Activated CD8-positive, alpha-beta memory T cell treated with anti-CD3 and anti-CD28 coated beads, Interleukin-2, amount 50 U/mL, for 4 hours (primary cell): ENCODE measurements around the gene SEC14L2.

ENCODE experiments used
- DNase-seq: peaks from one replicate; pipeline ENCODE4 v3.0.0-alpha.2; 2020

The SEC14L2 gene

DNA sequence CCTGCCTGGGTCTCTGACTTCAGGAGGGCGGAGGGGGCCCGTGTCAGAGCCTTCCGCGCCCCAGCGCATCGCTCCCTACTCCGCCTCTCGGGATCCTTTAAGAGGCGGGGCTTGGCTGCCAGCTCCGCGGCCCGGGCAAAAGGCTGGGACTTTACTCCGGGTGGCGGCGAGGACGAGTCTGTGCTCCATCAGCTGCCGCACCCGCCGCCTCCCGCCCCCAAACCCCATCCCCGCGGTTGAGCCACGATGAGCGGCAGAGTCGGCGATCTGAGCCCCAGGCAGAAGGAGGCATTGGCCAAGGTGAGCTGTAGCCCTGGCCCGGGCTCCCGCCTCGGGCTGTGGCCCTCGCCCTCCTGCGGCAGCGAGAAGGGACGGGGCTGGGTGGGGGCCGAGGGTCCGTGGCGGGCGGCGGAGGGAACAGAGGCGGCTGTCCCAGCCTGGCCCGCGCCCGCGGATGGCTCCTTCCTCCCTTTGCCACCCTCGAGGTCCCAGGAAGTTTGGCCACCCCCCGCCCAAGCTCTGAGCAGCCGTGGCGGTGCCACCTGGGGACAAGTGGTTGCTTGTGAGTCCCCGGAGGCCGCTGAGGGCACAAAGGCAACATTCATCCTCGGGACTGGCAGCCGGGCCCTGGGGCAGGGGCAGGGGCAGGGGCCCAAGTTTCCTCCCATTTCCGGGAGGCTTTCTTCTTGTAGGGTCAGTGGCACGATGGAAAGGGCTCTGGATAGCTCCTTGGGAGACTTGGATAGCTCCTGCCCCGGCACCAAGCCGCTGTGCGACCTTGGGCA is at the start of gene SEC14L2:
SEC14L2 (plus strand) TSS at position 148 of the 785 bp plus-strand sequence; CDS start at position 247, 99 bp downstream.
- DNase-seq, result peak; percentile 67

DNA sequence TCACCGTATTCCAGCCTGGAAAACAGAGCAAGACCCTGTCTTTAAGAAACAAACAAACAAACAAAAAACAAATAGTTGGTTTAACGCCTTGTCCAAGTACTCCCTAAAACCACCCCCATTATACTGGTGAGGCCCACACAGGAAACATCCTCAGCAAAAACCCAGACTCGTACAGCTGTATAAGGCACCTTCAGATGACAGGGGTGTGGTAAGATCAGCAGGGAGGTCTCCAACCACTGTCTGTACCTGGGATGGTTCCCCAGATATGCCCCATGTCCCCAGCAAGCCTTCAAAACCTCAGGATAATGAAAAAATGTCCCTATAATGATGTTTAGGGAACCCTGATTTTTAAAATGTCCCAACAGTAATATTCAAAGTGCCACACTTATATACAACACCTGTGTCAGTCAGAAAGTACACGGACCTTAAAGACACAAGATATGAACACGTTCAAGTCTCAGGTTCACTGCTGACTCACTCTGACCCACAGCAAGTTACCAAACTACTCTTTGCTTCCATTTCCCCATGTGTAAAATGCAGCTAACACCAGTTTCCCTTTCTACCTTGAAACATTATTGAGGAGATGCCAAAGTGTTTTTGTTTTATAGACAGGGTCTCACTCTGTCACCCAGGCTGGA is 49.4 kb upstream of the SEC14L2 start:
- DNase-seq, result no peak

DNA sequence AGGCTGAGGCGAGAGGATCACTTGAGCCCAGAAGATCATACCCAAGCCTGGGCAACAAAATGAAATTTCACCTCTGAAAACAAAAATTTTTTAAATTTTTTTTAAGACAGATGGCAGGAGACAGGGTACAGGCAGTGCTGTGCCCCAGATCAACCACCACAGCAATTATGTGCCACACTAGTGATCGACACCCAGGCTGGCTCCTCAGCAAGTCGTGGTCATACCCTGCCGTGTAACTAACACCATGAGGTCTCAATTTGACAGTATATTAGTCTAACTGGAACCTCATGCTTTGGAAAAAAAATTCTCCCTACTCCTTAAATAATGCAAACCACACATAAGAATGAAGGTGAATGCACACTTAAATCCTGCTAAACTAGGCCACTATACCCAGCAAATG is 48.4 kb upstream of the SEC14L2 start:
- no peak for DNase-seq

GRCh38 chr22:30348809-30349208 is 48.0 kb upstream of the SEC14L2 start:
- DNase-seq, result no peak

DNA sequence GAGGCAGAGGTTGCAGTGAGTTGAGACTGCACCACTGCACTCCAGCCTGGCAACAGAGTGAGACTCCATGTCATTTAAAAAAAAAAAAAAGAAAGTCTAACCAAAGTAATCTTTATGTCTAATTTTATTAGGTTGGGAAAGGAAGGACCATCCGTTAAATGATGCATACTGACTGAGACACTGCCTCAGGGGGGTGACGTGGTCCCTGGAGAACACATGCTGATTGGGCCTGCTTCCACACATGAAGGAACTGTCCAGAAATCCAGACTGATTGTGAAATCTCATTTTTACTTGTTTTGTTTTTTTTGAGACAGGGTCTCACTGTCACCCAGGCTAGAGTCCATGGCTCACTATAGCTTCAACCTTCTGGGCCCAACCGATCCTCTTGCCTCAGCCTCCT is 45.6 kb upstream of the SEC14L2 start:
- no peak for DNase-seq

DNA sequence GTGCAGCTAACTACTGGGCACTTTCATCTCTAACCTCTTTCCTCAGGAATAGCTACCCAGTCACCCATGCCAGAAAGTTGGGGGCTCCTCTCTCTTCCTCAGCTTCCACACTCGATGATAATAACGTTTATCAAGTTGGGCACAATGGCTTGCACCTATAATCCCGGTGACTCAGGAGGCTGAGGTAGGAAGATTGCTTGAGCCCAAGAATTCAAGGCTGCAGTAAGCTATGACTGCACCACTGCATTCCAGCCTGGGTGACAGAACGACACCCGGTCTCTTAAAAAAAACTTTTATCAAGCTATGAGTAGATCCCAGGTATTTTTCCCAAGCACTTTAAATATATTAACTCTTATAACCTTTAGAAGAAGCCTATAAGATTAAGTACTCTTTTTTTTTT is 42.2 kb upstream of the SEC14L2 start:
- no peak for DNase-seq

- peak; percentile 87 for DNase-seq
These were observed 40.2 kb upstream of the SEC14L2 start, which contains the start of the genes CCDC157 and SF3A1 for GRCh38 chr22:30356449-30357235. CCDC157 (plus strand) TSS chr22:30357007; CDS start chr22:30366001, 8,994 bp downstream. SF3A1 (minus strand) TSS chr22:30356894; CDS start chr22:30356792, 102 bp downstream.

GRCh38 chr22:30357236-30357570 is 39.6 kb upstream of the SEC14L2 start:
- DNase-seq, result no peak

DNA sequence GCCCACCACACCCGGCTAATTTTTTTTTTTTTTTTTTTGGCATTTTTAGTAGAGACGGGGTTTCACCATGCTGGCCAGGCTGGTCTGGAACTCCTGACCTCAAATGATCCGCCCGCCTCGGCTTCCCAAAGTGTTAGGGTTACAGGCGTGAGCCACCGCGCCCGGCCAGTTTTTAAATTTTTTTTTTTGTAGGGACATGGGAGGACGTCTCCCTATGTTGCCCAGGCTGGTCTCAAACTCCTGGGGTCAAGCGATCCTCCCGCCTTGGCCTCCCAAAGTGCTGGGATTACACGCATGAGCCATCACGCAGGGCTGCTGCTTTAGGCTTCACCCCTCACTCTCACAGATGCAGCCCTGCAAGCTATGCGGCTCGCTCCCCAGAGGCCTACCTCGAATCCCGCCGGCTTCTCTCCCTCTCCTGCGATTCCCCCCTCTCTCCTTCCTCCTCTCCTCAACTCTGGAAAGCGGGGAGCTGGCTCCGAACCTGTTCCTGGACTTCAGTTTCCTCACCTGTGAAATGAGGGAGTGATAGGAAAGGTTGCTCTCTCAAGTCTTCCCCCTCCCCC is 39.1 kb upstream of the SEC14L2 start:
- no peak for DNase-seq

GRCh38 chr22:30358541-30358940 is 38.3 kb upstream of the SEC14L2 start:
- DNase-seq, result no peak

DNA sequence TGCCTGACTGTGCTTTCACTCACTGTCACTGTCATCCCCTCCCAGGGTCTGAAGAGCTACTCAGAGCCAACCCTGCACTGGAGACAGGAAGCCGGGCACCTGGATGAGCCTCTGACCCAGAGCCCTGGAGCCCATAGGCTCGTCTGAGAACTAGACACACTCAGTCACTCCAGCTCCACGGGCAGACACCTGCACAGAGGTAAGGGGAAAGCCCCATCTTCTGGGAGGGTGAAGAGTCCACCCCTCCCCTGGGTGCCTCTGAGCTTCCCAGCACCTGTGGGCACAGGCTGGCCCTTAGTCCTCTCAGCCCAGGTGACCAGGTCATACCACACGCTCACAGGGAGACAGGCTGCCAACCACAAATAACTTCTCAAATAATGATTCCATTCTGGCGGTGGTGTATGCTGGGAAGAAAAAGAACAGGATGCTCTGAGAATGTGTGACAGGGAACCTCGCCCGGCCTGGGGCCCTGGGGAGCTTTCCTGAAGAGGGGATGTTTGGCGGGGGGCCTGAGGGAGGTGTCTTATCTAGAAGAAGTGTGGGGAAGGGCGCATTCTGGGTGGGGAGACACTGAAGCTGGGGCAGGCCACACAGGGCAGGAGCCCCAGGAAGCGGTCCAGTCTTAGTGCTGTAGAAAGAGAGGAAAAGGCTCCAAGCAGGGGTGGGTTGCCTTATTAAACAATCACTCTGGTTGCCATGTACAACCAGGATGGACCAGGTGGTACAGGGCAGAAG is 34.7 kb upstream of the SEC14L2 start:
- no peak for DNase-seq

- no peak for DNase-seq
These were observed 34.1 kb upstream of the SEC14L2 start for GRCh38 chr22:30362651-30363281.

DNA sequence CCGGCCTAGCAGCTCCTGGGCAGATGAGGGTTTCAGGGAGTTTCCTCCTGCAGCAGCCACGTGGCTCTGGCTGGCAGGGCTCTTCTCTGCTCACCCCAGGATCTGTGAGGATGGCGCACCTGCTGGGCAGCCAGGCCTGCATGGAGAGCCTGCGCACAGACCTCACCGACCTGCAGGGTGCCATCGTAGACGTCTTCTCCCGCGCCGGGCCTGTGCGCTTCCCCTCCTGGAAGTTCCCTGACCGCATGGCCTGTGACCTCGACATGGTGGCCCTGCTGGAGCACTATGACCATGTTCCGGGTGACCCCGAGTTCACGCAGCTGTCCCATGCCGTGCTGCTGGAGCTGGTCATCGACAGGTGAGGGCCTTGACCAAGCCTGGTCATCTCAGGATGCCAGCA is 30.9 kb upstream of the SEC14L2 start:
- no peak for DNase-seq

DNA sequence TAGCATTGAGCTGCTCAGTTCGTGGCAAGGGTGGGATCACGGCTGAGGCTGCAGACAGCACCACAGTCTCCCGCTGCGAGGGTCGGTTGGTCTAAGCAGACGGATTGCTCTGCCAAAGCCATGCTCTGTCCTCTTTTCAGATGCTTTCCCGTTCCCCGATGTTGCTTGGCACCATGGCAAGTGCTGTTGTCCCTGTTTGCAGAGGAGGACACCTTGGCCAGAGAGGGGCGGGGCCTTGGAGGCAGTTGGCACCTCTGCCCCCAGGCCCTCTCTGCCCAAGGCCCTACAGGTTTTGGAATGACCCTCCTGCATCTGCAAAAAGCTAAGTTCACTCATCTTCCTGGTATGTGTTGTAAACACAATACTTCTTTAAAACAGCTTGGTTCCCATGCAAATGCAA is 28.4 kb upstream of the SEC14L2 start:
- DNase-seq, result no peak

DNA sequence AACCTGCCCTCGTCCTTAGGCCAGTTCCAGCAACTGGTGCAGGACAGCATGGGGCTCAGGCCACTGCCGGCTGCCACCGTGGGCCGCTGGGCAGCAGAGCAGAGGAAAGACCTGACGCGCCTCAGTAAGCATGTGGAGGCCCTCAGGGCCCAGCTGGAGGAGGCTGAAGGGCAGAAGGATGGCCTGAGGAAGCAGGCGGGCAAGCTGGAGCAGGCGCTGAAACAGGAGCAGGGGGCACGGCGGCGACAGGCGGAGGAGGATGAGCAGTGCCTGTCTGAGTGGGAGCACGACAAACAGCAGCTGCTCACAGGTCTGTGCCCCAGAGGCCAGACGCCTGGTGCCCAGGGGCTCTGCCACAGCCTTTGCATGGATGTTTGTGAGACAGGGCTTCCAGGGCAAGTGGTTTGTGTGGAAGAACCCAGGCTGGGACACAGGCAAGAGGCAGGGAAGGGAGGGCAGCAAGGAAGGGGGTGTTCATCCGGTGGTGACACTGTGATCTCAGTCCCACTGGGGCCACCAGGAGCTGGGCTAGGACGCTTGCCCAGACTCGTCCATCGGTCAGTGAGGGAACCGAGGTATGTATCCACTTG is 26.1 kb upstream of the SEC14L2 start:
- DNase-seq, result no peak

DNA sequence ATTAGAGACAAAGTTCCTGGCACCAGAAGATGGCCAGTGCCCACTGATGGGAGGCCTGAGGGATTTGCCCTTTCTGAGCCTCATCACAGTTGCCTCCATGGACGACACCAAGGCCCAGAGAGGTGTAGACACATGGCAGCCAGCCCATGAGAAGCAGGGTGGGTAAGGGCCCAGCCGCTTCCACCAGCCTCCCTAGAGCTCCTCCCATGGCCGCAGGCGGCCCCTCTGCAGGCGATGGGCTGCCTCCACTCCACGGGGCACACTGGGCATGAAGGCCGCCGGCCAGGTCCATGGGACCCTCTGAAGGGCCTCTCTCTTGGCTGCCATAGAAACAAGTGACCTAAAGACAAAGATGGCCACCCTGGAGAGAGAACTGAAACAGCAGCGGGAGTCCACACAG is 25.5 kb upstream of the SEC14L2 start:
- no peak for DNase-seq

GRCh38 chr22:30371981-30372380 is 24.8 kb upstream of the SEC14L2 start:
- no peak for DNase-seq

GRCh38 chr22:30372915-30373314 is 23.9 kb upstream of the SEC14L2 start:
- no peak for DNase-seq

DNA sequence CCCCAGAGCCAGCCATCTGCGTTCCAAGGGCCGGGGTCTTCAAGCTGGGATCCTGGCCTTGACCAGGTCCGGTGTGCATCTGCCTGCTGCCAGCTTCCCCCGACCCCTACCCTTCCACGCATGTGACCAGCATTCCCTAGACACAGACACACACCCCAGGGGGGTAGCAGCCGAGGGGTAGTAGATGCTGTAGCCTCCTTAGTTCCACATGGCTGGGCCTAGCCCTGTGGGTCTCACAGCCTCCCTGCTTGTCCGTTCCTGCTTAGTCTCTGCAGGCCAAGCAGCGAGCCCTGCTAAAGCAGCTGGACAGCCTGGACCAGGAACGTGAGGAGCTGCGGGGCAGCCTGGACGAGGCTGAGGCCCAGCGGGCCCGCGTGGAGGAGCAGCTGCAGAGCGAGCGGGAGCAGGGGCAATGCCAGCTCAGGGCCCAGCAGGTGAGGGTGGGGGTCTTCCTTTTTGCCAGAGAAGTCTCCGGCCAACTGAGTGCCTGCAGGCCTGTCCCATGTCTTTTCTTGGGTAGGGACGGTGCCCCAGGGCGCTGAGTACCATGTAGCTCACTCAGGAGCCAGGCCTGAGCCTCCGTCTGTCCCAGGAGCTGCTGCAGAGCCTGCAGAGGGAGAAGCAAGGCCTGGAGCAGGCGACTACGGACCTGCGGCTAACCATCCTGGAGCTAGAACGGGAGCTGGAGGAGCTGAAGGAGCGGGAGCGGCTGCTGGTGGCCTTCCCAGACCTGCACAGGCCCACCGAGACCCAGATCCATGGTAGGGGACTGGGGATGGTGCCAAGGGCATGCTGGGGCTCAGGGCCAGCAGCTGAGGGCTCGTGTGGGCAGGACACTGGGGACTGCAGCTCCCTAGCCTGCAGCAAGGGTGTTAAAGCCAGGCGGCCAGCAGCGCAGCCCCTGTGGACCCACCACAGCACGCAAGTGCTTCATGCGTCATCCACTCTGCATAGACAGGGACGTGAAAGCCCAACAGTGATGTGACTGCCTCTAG is 23.2 kb upstream of the SEC14L2 start:
- no peak for DNase-seq

- no peak for DNase-seq
These were observed 21.4 kb upstream of the SEC14L2 start for GRCh38 chr22:30375312-30375849.
